H9 (cell line): ENCODE data around the gene KMT2B. TPM values are rescaled to one million over a fixed set of nuclear protein-coding genes. Genes with fewer than 3 reads are reported as not detected.

Experiments used
- DNase-seq: peaks from one replicate; pipeline ENCODE4 v3.0.0-alpha.2; 2017
- H2AFZ ChIP-seq: one replicate; pipeline ENCODE4 v1.6.1; 2013; ENCODE audit warnings: mild to moderate bottlenecking, low read length, control low read depth, moderate library complexity
- H2AK5ac ChIP-seq: 2 replicates; pipeline ENCODE4 v1.6.1; 2013; ENCODE audit warnings: low read length, control low read depth, mixed read lengths; ENCODE audit not compliant: insufficient read length
- H2BK120ac ChIP-seq: one replicate; pipeline ENCODE4 v1.6.1; 2013; ENCODE audit warnings: low read depth, mild to moderate bottlenecking, low read length, control low read depth, inconsistent platforms; ENCODE audit not compliant: poor library complexity, severe bottlenecking
- H2BK12ac ChIP-seq: 2 replicates; pipeline ENCODE4 v1.6.1; 2013; ENCODE audit warnings: low read length, control low read depth, mixed read lengths, low read depth; ENCODE audit not compliant: insufficient read length
- H2BK15ac ChIP-seq: 2 replicates; pipeline ENCODE4 v1.6.1; 2013; ENCODE audit warnings: low read depth, low read length, control low read depth
- H2BK20ac ChIP-seq: one replicate; pipeline ENCODE4 v1.6.1; 2013; ENCODE audit warnings: low read depth, mild to moderate bottlenecking, low read length, control low read depth, inconsistent platforms; ENCODE audit not compliant: poor library complexity, severe bottlenecking
- H2BK5ac ChIP-seq: 2 replicates; pipeline ENCODE4 v1.6.1; 2013; ENCODE audit warnings: low read length, control low read depth, mixed read lengths; ENCODE audit not compliant: insufficient read length
- H3K14ac ChIP-seq: 2 replicates; pipeline ENCODE4 v1.6.1; 2013; ENCODE audit warnings: low read length, control low read depth; ENCODE audit not compliant: insufficient read depth
- H3K18ac ChIP-seq: 2 replicates; pipeline ENCODE4 v1.6.1; 2013; ENCODE audit warnings: low read depth, mild to moderate bottlenecking, mixed read lengths, low read length, control low read depth; ENCODE audit not compliant: insufficient read length
- H3K23ac ChIP-seq: 2 replicates; pipeline ENCODE4 v1.6.1; 2013; ENCODE audit warnings: low read length, control low read depth, mixed read lengths, low read depth; ENCODE audit not compliant: insufficient read length
- H3K23me2 ChIP-seq: 2 replicates; pipeline ENCODE4 v1.6.1; 2013; ENCODE audit warnings: low read depth, mild to moderate bottlenecking, mixed read lengths, low read length, control low read depth; ENCODE audit not compliant: insufficient read length, poor library complexity, severe bottlenecking
- H3K27ac ChIP-seq: 2 replicates; pipeline ENCODE4 v1.5.1; 2013; ENCODE audit warnings: low read length, control low read depth, mixed read lengths, low read depth; ENCODE audit not compliant: insufficient read length
- H3K27me3 ChIP-seq: 2 replicates; pipeline ENCODE4 v1.6.1; 2013; ENCODE audit warnings: low read length, control low read depth, inconsistent platforms; ENCODE audit not compliant: insufficient read depth
- H3K4ac ChIP-seq: 2 replicates; pipeline ENCODE4 v1.6.1; 2013; ENCODE audit warnings: low read depth, mild to moderate bottlenecking, control low read depth, inconsistent platforms, low read length, moderate library complexity
- H3K4me1 ChIP-seq: 2 replicates; pipeline ENCODE4 v1.6.1; 2013; ENCODE audit warnings: low read length, control low read depth, inconsistent platforms; ENCODE audit not compliant: insufficient read depth
- H3K4me2 ChIP-seq: 2 replicates; pipeline ENCODE4 v1.6.1; 2013; ENCODE audit warnings: low read length, control low read depth, mixed read lengths; ENCODE audit not compliant: insufficient read length, insufficient read depth
- H3K56ac ChIP-seq: 2 replicates; pipeline ENCODE4 v1.6.1; 2013; ENCODE audit warnings: low read depth, mild to moderate bottlenecking, mixed read lengths, low read length, control low read depth; ENCODE audit not compliant: insufficient read length
- H3K79me1 ChIP-seq: 2 replicates; pipeline ENCODE4 v1.6.1; 2013; ENCODE audit warnings: low read depth, mild to moderate bottlenecking, moderate library complexity, low read length, control low read depth, inconsistent platforms; ENCODE audit not compliant: insufficient read depth, poor library complexity, severe bottlenecking
- H3K79me2 ChIP-seq: 2 replicates; pipeline ENCODE4 v1.6.1; 2013; ENCODE audit warnings: low read length, control low read depth, inconsistent platforms; ENCODE audit not compliant: insufficient read depth
- H3K9ac ChIP-seq: 2 replicates; pipeline ENCODE4 v1.6.1; 2013; ENCODE audit warnings: low read length, control low read depth, mixed read lengths; ENCODE audit not compliant: insufficient read length; ENCODE audit errors: extremely low read depth
- H3K9me3 ChIP-seq: one replicate; pipeline ENCODE4 v1.6.1; 2013; ENCODE audit warnings: low read depth, low read length, inconsistent platforms; ENCODE audit not compliant: control insufficient read depth
- H3T11ph ChIP-seq: one replicate; pipeline ENCODE4 v1.6.1; 2013; ENCODE audit warnings: mild to moderate bottlenecking, low read length, control low read depth, inconsistent platforms
- H4K20me1 ChIP-seq: one replicate; pipeline ENCODE4 v1.6.1; 2013; ENCODE audit not compliant: control insufficient read depth, insufficient read length, insufficient read depth
- H4K5ac ChIP-seq: 2 replicates; pipeline ENCODE4 v1.6.1; 2013; ENCODE audit warnings: low read depth, mild to moderate bottlenecking, mixed read lengths, low read length, control low read depth; ENCODE audit not compliant: insufficient read length
- H4K8ac ChIP-seq: replicated peaks from 2 replicates; pipeline ENCODE4 v1.6.1; 2013; ENCODE audit warnings: low read length, control low read depth, mixed read lengths, low read depth; ENCODE audit not compliant: insufficient read length
- H4K91ac ChIP-seq: 2 replicates; pipeline ENCODE4 v1.6.1; 2013; ENCODE audit warnings: low read depth, mild to moderate bottlenecking, moderate library complexity, mixed read lengths, low read length, control low read depth; ENCODE audit not compliant: insufficient read length
- H3K27ac Mint-ChIP-seq, 3 experiments: 2 replicates in 2 of 3; 3 replicates in 1 of 3; pipeline ENCODE4 v1.8.0; 2020 to 2021; ENCODE audit warnings: mixed read lengths in 3 of 3, mild to moderate bottlenecking in 1 of 3, moderate library complexity in 1 of 3
- H3K27me3 Mint-ChIP-seq: 2 replicates; pipeline ENCODE4 v1.8.0; 2021; ENCODE audit warnings: low read depth, mild to moderate bottlenecking, moderate library complexity, mixed read lengths
- H3K36me3 Mint-ChIP-seq, 3 experiments: 2 replicates in 2 of 3; 3 replicates in 1 of 3; pipeline ENCODE4 v1.8.0; 2020 to 2021; ENCODE audit warnings: low read depth in 3 of 3, mixed read lengths in 3 of 3; ENCODE audit not compliant: insufficient read depth in 1 of 3
- H3K4me1 Mint-ChIP-seq, 2 experiments: 2 replicates each; pipeline ENCODE4 v1.8.0; 2020; ENCODE audit warnings: mixed read lengths in 2 of 2
- H3K4me3 Mint-ChIP-seq, 2 experiments: 2 replicates in 1 of 2; 3 replicates in 1 of 2; pipeline ENCODE4 v1.8.0; 2020 to 2021; ENCODE audit warnings: mild to moderate bottlenecking in 2 of 2, mixed read lengths in 2 of 2, moderate library complexity in 1 of 2
- H3K9me3 Mint-ChIP-seq, 2 experiments: 2 replicates in 1 of 2; 3 replicates in 1 of 2; pipeline ENCODE4 v1.8.0; 2020; ENCODE audit warnings: mild to moderate bottlenecking in 2 of 2, mixed read lengths in 2 of 2, moderate library complexity in 1 of 2
- CTCF ChIP-seq: fragments of 200-600 bp; sonication (generic); conservative IDR thresholded peaks from 3 replicates; pipeline ENCODE4 v1.8.0; 2021; ENCODE audit warnings: antibody characterized with exemption, mild to moderate bottlenecking
- WGBS: extraction: QIAGEN DNeasy Blood & Tissue Kit; methylation state at CpG from one replicate; pipeline ENCODE4 v1.1.7; 2013; ENCODE audit warnings: missing lambda C conversion rate, low lambda C conversion rate, mixed read lengths; ENCODE audit not compliant: insufficient read length; ENCODE audit errors: extremely low coverage; 5-methylcytosine and 5-hydroxymethylcytosine counted together
- total RNA-seq: library from RNA; stranded (reverse); gene quantifications from 2 replicates; pipeline ENCODE4 v1.2.1, GENCODE V29; 2021

Gene KMT2B
- total RNA-seq, 1 experiment from 2014 or later: 47.7 TPM

- Histone ChIP-seq H2BK20ac (no peak within 1 kb of the TSS), H3K27ac (no peak within 1 kb of the TSS), H4K5ac (no peak within 1 kb of the TSS), H2AK5ac (no peak within 1 kb of the TSS), H4K20me1 (no peaks in the 10 kb centered on the region), H2BK15ac (no peak within 1 kb of the TSS), H3K56ac (no peak within 1 kb of the TSS), H3K4ac (no peak within 1 kb of the TSS), H3K79me1 (no peaks in the 10 kb centered on the region), H3K14ac (peak within 1 kb of the TSS; percentile 70), H3K23ac (no peak within 1 kb of the TSS), H3K79me2 (no peaks in the 10 kb centered on the region), H3K18ac (peak within 1 kb of the TSS; percentile 79), H3K9ac (peak within 1 kb of the TSS; percentile 71), H2BK5ac (no peak within 1 kb of the TSS), H3K27me3 (no peaks in the 10 kb centered on the region), H3T11ph (no peak within 1 kb of the TSS), H4K8ac (no peak within 1 kb of the TSS), H2BK12ac (no peak within 1 kb of the TSS), H3K4me2 (peak within 1 kb of the TSS; percentile 47), H3K9me3 (no peaks in the 10 kb centered on the region), H2AFZ (no peak within 1 kb of the TSS), H2BK120ac (no peak within 1 kb of the TSS), H3K23me2 (peaks cover 15% of the 10 kb centered on the region), H4K91ac (no peak within 1 kb of the TSS), H3K4me1 (no peaks in the 10 kb centered on the region)
- peaks cover 7% of the 10 kb centered on the region for H3K27me3 Mint-ChIP-seq
- no CpG with 5 or more reads among the region's 53 CpGs for WGBS
- H3K4me3 Mint-ChIP-seq: peak within 1 kb of the TSS; percentile 91 to 95
- H3K27ac Mint-ChIP-seq: peak within 1 kb of the TSS; percentile 68 to 97 (median 95); a peak in 5 of 7 replicates
- no peak for TF ChIP-seq CTCF
- H3K36me3 Mint-ChIP-seq: peaks cover 6 to 29% (median 26%) of the 10 kb centered on the region in 3 experiments; a peak in 6 of 7 replicates
- peak; percentile 99 for DNase-seq
- no peaks in the 10 kb centered on the region for H3K9me3 Mint-ChIP-seq
- H3K4me1 Mint-ChIP-seq: peaks cover 12 to 23% of the 10 kb centered on the region in 2 experiments
Observed at GRCh38 chr19:35757749-35758608, 40.2 kb downstream of the KMT2B start, which contains the start of gene PROSER3. Gene PROSER3, plus strand, starts transcription at chr19:35758176. Its CDS starts 40 bp downstream, at chr19:35758216.
